Measurements from ENCODE around the gene FGFRL1.
"Not testable (repeated sequence)": the region's sequence is repeated elsewhere in the genome, so short reads cannot be mapped to it uniquely, and the experiment has no call there.

Gene FGFRL1

DNA sequence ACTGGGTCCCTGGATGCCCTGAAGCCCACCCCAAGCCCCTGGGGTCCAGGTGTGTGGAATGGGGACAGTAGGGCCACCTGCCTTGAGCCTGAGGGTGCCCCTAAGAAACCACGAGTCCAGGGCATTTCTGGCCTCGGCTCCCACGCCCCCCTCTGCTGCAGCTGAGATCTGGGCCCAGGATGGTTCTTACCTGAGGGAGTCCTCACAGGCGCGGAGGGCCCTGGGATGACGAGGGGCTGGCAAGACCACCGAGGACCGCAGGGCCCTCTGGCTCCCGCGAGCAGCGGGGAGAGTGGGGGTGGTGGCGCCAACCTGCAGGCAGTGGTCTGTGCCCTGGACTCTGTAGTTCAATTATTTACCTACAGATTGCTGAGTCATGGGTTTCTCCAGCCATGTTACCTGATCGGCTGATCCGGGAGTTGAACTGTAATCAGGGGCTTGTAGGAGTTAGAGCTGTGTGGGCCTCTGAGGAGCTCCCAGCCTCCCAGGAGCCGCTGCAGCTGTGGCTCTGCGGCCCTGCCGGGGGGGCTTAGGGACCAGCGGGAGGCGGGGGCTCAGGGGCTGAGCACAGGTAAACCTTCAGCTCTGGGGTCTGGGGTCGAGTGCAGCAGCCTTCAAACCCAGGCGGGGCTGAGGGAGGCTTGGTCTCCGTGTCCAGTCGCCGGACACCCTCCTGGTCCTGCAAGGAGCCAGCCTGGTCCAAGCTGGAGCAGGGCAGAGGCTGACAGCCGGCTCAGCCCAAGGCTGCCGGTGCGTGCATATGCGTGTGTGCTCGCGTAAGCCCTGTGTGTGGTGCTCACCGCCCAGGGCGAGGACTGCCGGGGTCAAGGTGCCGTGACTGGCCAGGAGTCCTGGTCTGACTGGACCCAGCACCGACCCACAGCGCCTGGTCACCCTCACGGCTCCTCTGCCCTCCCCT, 18.1 kb upstream of the FGFRL1 start, which contains the start of gene SLC26A1:
SLC26A1 (minus strand) TSS at position 294 of the 919 bp plus-strand sequence. CDS start 1,701 bp downstream, outside the sequence.
- DNase-seq: no peak

DNA sequence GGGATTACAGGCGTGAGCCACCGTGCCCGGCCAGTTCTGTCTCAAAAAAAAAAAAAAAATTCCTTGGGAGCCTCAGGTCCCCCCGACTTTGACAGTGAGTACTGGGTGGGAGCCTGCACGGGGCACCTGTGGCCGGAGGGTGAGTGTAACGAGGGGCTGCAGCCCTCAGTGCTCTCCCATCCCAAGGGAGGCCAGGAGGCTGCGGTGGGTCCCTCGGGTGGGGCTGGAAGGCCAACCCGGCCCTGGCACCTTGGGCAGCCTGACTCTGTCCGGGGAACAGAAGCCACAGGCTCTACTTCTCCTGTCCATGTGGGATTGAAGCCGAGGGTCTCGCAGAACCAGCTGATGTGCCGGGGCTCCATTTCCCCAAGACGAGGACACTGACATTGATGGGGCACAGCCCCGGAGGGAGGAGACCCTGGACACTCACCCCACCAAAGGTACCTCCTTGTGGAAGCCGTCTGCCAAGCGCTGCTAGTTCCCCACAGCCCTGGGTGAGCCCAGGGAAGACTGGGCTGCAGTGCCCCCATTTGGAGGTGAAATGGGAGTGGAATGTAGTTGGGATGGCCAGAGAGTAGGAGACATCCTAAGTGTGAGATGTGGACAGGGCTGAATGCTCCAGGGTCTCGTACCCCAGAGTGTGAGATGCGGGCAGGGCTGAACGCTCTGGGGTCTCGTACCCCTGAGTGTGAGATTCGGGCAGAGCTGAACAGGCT, 16.0 kb upstream of the FGFRL1 start:
- DNase-seq: no peak

DNA sequence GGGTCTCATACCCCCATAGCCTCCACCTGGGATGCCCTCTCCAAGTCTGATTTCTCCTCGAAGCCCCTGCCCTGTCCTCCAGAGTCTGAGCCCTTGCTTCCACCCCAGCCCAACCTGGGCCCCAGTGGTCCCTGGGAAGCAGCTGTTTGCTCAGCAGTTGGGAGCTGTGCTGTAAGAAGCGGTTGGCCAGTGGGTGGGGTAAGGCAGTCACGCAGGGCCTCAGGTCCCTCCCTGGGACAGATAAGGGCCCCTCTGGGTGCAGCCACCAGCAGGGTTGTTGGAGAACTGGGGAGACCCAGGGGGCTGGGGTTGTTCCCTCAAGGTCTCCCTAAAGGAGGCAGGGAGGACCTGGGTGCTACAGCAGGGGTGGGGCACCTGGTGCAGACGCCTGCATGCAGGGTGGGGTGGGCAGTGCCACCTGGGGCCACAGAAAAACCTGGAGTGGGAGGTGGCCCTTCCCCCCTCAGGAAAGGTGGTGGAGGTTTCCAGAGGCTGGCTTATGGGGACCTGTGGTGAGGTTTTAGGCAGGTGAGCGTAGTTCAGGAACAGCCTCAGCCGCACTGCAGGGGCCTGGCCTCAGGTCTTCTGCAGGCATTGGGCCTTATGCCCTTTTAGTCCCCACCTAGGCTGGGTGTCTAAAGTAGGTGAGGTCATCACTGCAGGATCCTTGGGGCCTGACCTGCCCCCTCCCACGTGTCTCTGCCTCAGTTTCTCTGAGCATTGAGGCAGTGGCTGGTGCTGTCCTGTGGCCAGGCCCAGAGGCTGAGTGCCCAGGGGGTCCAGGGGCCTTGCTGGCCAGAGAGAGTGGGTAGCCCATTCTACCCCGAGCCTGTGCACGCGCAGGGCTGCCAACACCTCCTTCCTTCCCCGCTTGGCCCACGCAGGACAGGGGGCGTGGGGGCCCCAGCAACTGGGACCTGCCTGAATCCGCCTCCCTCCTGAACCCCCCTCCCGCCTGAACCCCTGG, 15.1 kb upstream of the FGFRL1 start:
- DNase-seq: no peak

DNA sequence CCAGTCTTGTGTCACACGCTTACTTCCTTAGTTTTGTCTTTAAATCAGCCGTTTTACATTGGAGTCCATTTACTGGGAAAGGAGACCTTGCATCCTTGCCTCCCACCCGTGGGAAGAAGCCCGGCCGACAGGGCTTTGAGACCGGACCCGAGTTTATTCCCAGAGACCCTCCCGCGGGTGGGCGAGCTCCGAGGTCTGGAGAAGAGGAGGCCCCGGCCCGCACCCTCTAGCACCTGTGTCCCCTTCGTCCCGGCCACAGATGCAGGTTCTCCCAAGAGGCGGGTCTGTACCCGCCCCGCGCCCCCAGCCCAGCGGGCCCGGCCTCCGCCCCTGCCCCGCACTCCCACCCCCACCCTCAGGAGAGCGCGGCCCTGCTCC, 14.4 kb upstream of the FGFRL1 start:
- DNase-seq: no peak

DNA sequence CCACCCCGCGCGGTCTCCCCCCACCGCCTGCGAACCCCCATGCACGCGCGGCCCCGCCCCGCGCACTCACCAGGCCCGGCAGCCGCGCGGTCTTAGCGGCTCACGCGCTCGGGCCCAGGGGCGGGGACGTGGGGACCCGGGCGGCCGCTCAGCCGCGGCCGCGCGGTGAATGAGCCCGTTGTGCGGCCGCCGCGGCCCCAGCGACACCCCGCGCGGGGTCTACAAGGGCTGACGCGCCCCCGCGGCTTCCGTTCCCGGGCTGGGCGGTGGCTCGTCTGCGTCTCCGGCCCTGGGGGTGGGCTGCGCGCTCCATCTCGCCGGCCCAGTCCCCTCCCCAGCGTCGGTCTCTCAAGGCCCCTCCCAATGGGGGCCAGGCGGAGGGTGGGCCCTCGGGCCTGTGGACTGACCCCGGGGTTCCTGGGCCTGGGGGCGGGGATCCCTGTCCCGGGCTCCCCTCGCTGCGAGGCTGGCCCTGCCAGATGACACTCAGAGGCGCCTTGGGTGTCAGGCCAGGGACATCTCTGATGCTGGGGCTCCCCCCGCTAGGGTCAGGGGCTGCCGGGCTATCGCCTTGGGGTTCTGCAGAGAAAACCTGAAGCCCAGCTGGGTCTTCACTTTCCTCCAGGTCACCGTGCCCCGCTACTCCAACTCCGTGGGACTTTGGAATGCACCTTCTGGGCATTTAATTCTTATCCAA, 13.9 kb upstream of the FGFRL1 start:
- DNase-seq: no peak

DNA sequence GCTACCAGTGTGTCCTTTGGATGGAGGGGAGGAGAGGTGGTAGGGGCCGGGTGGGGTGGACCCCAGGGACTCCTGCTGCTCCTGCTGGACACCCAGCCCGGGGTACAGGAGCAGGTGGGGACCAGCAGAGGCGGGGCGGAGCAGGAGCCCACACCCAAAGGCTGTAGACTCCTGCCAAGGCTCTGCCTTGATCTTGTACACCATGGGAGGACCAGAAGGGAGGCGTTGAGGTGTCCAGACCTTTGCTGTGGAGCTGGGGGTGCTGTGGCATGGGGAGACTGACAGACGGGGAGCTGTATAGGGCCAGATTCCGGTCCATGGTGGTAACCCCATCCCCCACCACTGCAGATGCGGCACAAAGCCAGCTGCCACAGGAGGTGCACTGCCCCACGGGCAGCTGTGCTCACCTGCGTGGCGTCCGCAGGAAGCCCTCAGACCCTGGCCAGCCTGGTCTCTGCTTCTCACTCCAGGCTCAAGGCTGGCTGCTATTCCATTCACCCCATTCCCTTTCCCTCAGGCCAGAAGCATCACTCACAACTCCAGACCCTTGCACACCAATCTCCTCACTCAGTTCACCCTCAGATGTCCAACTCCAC, 13.2 kb upstream of the FGFRL1 start:
- no peak for DNase-seq

DNA sequence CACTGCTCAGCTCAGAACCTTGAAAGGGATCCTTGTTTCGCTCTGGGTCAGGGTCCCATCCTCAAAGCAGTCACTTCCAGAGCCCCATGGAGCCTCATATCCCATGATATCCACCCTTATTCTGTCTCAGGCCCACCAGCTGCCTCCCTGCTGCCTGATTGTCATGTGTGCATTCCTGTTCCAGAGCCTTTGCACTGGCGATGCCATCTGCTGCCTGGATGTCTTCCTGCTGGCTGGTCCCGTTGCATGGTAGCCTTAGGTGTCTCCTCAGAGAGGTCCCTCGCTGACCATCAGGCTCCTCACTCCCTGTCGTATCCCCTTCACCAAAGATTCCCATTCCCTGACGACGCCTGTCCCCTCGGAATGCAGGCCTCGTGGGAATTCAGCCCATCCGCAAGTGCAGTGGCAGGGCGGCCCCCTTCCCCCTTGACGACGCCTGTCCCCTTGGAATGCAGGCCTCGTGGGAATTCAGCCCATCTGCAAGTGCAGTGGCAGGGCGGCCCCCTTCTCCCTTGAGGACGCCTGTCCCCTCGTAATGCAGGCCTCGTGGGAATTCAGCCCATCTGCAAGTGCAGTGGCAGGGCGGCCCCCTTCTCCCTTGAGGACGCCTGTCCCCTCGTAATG, 12.1 kb upstream of the FGFRL1 start:
- not testable (repeated sequence) for DNase-seq

DNA sequence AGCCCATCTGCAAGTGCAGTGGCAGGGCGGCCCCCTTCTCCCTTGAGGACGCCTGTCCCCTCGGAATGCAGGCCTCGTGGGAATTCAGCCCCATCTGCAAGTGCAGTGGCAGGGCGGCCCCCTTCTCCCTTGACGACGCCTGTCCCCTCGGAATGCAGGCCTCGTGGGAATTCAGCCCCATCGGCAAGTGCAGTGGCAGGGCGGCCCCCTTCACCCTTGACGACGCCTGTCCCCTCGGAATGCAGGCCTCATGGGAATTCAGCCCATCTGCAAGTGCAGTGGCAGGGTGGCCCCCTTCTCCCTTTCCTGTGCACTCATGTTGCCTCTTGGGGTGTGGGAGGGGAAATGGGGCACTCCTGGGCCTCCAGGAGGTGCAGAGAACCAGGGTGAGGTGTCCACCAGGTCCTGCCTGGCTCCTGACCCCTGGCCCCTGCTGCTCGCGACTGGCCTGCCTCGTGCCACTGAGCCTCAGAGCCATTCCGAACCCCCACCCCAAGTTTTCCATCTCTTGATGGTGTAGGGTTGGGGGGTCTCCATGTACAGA, 11.5 kb upstream of the FGFRL1 start:
- no peak for DNase-seq

DNA sequence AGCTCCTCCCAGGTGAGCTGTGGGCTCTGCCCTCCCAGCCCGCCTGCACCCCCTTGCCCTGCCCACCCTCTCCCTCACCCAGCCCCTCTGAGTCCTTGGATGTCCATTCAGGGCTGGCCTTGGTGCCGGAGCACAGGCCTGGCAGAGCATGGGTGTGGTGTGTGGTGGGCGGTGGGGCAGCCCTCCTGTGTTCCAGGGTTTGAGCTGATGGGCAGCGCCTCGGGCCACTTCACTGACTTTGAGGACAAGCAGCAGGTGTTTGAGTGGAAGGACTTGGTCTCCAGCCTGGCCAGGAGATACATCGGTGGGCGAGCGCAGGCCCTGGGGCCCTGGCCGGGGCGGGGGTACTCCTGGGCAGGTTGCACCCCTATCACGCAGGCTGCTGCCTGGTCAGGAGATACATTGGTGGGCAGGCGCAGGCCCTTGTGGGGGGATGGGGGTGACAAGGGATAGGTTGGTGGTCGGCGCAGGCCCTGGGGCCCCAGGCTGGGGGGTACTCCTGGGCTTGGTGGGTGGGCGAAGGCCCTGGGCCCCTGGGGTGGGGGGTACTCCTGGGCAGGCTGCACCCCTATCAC, 10.7 kb upstream of the FGFRL1 start:
- no peak for DNase-seq

DNA sequence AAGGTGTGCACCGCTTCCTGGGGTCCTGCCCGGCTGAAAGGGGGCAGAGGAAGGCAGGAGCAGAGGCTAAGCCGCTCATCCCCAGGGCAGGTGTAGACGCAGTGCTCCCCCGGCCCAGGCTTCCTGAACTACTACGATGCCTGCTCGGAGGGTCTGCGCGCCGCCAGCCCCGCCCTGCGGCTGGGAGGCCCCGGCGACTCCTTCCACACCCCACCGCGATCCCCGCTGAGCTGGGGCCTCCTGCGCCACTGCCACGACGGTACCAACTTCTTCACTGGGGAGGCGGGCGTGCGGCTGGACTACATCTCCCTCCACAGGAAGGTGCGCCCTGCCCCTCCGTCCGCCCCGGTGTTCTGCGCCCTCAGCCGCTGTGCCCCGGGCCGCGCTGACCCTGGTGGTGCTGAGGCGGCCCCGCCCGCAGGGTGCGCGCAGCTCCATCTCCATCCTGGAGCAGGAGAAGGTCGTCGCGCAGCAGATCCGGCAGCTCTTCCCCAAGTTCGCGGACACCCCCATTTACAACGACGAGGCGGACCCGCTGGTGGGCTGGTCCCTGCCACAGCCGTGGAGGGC, 9.8 kb upstream of the FGFRL1 start:
- no peak for DNase-seq

DNA sequence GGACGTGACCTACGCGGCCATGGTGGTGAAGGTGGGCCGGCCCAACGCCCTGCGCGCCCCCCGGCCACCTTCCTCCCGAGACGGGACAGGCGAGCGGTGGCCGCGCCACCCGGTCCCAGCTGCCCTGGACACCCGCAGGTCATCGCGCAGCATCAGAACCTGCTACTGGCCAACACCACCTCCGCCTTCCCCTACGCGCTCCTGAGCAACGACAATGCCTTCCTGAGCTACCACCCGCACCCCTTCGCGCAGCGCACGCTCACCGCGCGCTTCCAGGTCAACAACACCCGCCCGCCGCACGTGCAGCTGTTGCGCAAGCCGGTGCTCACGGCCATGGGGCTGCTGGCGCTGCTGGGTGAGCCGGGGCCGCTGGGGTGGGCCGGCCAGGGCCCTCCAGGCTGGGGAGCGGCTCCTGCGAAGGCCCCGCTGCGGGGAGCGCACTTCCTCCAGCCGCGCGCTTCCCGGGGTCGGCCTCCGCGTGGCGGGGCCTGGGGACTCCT, 9.2 kb upstream of the FGFRL1 start:
- DNase-seq: no peak

DNA sequence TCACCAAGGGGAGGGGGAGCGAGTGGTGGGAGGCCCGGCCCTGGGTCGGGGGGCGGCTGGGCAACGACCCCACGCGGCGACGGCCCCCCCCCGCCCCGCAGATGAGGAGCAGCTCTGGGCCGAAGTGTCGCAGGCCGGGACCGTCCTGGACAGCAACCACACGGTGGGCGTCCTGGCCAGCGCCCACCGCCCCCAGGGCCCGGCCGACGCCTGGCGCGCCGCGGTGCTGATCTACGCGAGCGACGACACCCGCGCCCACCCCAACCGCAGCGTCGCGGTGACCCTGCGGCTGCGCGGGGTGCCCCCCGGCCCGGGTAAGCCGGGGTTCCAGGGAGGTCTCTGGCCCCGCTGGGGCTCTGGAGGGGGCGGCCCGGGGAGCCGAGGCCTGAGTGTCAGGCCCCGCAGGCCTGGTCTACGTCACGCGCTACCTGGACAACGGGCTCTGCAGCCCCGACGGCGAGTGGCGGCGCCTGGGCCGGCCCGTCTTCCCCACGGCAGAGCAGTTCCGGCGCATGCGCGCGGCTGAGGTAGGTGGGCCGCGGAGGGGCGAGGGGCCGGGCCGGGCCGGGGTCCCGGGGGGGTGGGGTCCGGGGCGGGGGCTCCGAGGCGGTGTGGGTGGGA, 8.7 kb upstream of the FGFRL1 start:
- no peak for DNase-seq

DNA sequence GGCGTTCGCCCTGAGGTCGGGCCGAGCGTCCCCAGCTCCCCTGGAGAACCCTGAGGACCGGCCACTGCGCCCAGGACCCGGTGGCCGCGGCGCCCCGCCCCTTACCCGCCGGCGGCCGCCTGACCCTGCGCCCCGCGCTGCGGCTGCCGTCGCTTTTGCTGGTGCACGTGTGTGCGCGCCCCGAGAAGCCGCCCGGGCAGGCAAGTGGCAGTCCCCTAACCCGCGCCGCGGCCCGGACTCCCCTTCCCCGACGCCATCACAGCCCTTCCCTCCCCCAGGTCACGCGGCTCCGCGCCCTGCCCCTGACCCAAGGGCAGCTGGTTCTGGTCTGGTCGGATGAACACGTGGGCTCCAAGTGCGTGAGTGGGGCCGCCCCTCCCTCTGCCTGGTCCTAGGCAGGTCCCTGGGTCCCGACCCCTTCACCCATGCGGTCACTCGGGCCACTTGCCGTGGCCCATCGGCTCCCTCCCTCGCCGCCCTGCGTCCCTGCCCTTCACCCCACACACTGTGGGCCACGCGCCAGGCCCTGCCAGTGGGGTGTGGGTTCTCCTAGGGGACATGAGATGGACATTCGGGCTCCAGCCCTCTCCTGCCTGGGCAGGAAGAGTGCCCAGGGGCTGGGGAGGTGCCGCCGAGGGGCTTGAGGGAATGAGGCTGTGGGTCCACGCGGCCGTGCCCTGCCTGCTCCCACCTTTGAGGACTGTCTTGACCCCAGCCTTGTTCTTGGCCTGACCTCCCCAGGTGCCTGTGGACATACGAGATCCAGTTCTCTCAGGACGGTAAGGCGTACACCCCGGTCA, 8.0 kb upstream of the FGFRL1 start:
- DNase-seq: no peak

DNA sequence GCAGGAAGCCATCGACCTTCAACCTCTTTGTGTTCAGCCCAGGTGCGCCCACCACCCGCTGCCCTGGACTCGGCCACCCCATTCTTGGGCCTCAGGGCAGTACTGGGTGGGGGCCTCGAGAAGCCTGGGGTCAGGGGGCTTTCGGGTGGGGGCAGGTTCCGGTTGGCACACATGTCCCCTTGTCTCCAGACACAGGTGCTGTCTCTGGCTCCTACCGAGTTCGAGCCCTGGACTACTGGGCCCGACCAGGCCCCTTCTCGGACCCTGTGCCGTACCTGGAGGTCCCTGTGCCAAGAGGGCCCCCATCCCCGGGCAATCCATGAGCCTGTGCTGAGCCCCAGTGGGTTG, 7.4 kb upstream of the FGFRL1 start:
- no peak for DNase-seq

DNA sequence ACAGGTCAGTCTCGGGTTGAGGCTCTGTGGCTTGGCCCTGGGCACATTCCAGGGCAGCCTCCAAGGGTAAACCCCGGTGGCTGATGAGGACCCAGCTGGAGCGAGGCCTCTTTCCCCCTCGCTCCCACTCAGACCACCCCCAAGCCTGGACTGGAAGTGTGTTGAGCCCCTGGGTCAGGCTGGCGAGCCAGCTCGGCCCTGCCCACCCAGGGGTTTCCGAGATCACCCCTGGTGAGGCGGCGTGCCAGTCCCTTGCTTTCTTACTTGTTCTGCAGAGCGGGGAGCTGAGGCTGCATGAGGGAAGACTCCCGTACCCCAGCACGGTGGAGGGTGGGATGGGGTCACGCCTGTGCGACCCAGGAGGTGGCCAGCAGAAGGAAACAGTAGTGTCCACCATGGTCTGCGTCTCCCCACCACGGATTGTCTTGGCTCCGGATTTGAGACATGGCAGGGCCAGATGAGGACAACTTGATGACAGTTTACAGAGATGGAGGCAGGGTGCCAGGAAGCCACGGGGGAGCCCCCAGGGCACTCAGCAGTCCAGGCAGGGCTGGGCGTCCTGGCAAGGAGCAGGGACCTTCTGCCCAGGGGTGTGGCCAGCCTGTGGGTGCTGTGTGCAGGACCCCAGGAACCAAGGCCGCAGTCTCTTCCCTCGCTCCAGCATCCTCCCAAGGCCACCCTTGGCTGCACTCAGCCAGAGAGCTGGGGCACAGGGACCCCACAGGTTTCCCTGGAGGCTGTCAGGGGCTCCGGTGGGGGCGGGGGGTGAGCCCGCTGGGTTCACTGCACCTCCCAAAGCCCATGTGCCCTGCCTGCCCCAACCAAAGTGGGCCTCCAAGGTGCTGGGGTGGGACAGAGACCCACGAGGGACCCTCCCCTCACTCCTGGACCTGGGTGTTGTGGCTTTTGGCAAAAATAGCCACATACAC, 6.6 kb upstream of the FGFRL1 start:
- no peak for DNase-seq

DNA sequence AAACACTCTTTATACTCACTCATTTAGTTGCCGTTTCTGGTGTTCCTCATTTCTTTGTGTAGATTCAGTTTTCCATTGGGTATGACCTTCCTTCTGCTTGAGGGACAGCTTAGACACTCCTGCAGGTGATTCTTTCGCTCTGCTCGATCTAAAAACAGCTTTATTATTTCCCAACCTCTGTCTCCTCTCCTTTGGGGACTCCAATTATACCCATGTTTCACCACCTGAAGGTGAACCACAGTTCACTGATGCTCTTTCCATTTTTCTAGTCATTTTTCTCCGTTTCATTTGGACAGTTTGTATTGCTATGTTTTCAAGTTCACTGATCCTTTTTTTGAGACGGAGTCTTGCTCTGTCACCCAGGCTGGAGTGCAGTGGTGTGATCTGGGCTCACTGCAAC, 4.6 kb upstream of the FGFRL1 start:
- DNase-seq: no peak

DNA sequence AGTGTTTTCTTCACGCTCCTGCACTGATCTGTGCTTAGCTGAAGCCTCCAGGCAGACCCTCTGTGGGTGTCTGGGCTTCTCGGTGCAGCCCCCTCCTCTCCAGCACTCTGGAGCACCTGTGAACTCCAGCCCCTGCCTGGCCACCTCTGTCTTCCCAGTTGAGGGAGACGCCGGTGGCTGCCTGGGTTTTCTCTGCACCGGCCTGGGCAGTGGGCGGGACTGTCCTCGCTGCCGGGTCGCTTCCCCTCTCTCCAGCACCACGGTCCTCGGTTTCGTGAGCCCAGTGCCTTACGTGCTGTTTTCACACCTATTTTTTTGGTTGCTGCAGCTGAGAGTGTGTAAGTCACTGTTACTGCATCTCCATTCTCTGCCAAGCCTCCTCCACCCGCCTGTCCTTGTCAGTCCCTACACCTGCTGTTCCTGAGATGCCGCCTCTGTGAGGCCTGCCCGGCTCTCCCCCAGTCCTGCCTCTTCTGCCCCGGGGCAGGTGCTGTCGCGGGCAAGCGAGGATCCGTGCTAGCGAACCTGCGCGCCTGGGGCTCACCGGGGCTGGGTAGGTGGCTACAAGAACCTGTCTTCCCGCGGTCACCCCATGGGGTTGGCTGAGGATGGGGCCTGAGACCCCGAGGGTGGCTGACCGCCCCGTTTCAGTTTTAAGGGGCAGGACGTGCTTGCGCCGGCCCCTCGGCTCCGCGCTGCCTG, 2.4 kb upstream of the FGFRL1 start:
- no peak for DNase-seq
